Suppressor macrophage treated with lipopolysaccharide for 1 hour (primary cell): ENCODE results near the gene MYO16.
"Not testable (repeated sequence)": the region's sequence is repeated elsewhere in the genome, so short reads cannot be mapped to it uniquely, and the experiment has no call there.

Source experiments
- DNase-seq, 3 donors: peaks; one replicate each; pipeline ENCODE4 v3.0.0-alpha.2; 2020 to 2022

The MYO16 gene

GRCh38 chr13:108987944-108988343 is 358.5 kb downstream of the MYO16 start:
- no peak for DNase-seq

GRCh38 chr13:108991416-108991815 is 362.0 kb downstream of the MYO16 start:
- DNase-seq: not testable (repeated sequence)

GRCh38 chr13:108993346-108993745 is 363.9 kb downstream of the MYO16 start:
- DNase-seq: peak in 1 of 3 donors; percentile 22

GRCh38 chr13:108996430-108996829 is 367.0 kb downstream of the MYO16 start:
- no peak for DNase-seq

- no peak for DNase-seq
Measured at GRCh38 chr13:109000207-109000606, 370.8 kb downstream of the MYO16 start.

DNA sequence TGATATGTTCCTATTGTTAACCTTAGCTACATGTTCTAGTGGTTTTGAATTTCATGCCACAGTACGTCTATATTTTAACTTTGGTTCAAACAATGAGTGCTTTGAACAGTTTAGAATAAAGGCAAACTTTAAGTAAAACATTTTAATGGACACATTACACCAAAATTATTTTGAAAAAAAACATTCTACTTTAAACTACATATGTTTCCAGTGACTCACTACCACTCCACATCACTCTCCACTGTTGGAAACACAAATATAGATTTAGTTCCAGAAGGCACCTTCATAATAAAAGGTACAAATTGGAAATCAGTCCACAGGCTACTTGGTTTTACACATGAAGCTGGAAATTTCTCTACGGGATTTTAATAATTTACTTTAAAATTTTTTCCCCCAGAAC is 373.5 kb downstream of the MYO16 start:
- no peak for DNase-seq

DNA sequence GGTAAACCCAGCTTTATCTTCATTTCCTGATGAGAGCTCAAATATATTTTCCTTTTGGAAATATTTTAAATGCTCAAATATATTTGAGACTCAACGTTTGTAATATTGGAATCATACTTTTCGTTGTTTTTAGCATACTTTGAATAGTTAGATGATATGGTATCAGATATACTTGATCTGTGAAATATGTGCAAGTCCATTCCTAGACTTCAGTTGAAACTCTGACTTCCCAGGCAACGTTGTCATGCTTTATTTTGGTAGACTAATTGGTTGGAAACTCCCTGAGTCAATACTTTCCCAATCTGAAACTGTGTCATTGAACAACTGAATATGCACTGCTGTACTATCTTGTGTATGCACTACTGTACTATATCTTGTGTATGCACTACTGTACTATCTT is 378.5 kb downstream of the MYO16 start:
- DNase-seq: no peak

GRCh38 chr13:109009756-109010155 is 380.3 kb downstream of the MYO16 start:
- DNase-seq: no peak

GRCh38 chr13:109010912-109011311 is 381.5 kb downstream of the MYO16 start:
- DNase-seq: peak in 1 of 3 donors; percentile 1

DNA sequence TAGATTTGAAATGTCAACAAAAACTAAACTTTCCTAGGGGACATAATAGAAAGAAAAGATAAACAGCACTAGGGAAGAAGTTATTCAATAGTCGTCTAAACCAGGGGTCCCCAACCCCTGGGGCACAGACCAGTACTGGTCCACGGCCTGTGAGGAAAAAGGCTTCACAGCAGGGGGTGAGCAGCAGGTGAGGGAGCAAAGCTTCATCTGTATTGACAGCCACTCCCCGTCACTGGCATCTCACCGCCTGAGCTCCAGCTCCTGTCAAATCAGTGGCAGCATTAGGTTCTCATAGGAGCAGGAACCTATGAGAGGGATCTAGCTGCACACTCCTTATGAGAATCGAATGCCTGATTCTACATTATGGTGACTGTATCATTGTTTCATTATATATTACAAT is 382.7 kb downstream of the MYO16 start:
- no peak for DNase-seq

GRCh38 chr13:109021558-109021957 is 392.1 kb downstream of the MYO16 start:
- DNase-seq: no peak

DNA sequence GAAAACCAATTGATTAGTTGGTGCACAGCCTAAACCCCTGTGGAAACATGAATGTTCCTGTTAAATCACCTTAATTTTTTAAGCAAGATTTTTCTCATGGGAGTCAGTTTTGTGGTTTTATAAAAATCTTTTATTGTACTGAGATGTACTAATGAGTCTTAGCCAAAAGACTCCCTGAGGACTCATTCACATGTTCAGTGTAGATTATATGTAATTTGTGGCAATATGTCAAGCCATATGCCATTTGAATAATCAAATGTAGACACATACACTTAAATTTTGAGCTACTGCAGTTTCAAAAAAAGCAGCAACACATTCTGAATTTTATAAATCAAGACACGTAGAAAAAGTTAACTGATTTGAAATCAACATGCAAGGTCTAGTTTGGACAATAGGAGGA is 395.2 kb downstream of the MYO16 start:
- no peak for DNase-seq

GRCh38 chr13:109026266-109026665 is 396.9 kb downstream of the MYO16 start:
- no peak for DNase-seq

GRCh38 chr13:109028624-109029023 is 399.2 kb downstream of the MYO16 start:
- no peak for DNase-seq

DNA sequence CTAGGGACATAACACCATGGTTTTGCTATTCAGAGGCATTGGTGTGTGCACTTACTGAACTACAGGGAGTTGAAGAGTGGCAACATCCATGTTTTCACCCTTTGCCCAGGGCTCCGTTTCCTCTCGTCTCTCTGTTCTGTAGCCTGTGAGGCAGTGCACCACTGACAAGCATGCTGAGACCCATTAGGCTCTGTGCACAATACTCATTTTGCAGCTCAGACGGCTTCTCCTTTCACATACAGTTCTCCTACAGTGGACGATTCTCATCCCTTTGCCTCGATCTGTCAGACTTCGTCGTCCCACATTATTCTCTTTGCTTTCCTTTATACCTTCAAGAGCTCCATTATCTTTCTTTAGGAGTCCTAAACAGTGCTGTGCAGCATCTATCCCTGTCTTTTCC is 403.7 kb downstream of the MYO16 start:
- DNase-seq: no peak

- DNase-seq: no peak
Measured at GRCh38 chr13:109036078-109036780, 406.8 kb downstream of the MYO16 start.

DNA sequence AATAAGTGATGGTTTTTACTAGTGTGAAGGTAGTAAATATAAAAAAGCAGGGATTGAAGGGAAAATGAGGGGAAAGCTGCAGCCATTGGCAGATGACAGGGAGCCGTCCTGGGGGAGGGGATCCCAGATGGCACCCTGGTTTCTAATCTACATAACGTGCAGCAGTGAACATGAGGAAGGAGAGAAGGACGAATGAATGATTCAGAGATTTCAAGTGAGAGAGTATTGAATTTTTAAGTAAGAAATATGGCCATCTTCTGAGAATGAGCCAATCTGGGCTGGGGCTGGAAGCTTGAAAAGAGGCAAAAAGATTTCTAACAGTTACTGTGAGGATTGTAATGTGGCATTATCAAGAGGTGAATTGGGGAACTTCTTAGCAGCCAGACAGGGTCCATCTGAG is 414.2 kb downstream of the MYO16 start:
- DNase-seq: no peak

GRCh38 chr13:109055850-109056249 is 426.4 kb downstream of the MYO16 start:
- DNase-seq: no peak

- no peak for DNase-seq
Measured at GRCh38 chr13:109058087-109058486, 428.7 kb downstream of the MYO16 start.

DNA sequence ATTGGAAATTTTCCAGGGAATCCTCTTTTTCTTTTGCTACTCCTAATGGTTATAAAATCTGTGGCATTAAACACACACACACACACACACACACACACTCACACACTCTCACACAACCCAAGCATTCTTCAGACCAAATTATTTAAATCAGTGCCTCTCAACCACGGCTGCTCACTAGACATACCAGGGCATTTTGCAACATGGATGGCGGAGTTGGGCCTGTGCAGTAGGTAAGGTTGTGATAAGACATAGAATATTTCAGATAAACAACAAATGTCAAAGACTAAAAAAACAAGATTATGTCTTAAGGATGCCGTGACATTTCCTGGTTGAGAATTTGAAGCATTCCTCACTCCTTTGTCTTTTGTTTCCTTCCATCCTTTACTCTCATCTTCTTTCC is 443.1 kb downstream of the MYO16 start:
- DNase-seq: no peak

DNA sequence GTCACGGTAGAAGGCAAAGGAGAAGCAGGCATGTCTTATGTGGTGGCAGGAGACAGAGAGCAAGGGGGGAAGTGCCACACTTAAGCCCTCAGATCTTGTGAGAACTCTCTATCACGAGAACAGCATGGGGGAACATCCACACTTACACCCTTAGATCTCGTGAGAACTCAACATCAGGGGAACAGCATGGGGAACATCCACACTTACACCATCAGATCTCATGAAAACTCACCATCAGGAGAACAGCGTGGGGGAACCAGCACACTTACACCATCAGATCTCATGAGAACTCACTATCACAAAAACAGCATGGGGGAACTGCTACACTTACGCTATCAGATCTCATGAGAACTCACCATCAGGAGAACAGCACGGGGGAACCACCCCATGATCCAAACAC is 445.0 kb downstream of the MYO16 start:
- no peak for DNase-seq

- no peak for DNase-seq
Measured at GRCh38 chr13:109074853-109075252, 445.4 kb downstream of the MYO16 start.

DNA sequence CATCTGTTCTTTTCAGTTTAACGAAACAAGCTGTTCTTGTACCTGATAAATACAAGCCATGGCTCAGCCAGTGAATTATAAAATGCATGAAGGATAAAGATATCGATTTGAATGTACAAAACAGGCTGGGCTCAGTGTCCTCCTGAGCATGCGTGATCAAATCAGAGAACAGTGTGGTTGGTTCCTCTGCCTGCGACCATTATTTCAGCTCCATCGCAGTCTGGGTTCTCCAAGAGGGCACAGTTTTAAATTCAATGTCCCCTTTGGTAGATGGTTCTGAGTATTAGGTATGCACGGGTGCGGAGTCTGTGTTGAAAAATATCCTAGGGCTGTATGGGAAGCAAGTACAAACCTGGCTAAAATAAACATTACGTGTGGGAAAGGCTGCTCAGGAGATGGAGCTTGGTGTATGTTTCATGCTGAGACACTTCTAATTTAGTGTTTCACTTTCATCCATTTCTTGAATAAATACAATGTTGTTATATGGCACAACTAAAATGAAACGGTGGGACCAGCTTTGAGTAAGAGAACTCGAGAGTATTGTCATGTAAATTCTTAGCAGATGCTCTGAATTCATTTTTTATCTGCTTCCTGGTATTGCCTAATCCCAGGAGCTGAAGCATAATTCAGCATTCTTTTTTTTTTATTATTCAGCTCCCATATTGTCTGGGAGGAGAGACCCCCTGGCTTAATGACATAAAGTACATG is 458.7 kb downstream of the MYO16 start:
- DNase-seq: no peak

GRCh38 chr13:109088624-109088917 is 459.2 kb downstream of the MYO16 start:
- DNase-seq: no peak

DNA sequence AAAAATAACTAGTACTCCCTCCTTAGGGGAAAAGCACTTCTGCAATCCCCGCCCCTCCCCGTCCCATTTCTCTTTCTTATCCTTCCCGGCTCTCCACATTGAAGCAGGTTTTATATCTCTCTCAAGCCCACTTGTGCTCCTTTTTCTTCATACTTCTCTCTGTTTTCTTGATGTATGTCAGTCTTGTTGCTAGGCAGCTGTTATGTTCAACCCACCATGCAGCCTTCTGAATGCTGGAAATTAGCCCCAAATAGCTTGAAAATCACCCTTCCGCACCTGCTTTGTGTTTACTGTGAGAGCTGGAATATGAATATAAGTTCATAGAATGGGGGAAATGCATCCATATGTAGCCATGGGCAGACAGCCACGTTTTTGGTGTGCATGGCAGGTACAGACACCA is 461.4 kb downstream of the MYO16 start:
- DNase-seq: no peak
